Hepatocyte (in vitro differentiated cells): ENCODE results near the gene DIP2C. TPM values are rescaled to one million over a fixed set of nuclear protein-coding genes. Genes with fewer than 3 reads are reported as not detected.
"Not testable (repeated sequence)": the region's sequence is repeated elsewhere in the genome, so short reads cannot be mapped to it uniquely, and the experiment has no call there.

Experiments used
- DNase-seq: peaks from one replicate; pipeline ENCODE4 v3.0.0-alpha.2; 2016; ENCODE audit warnings: low spot score
- H2AFZ ChIP-seq: fragments of 200-600 bp; sonication (generic); 2 replicates; pipeline ENCODE4 v1.6.0; 2016; ENCODE audit warnings: antibody characterized with exemption, mild to moderate bottlenecking
- H3K27ac ChIP-seq: fragments of 200-600 bp; sonication (generic); 2 replicates; pipeline ENCODE4 v1.5.1; 2016; ENCODE audit warnings: mild to moderate bottlenecking
- H3K27me3 ChIP-seq: fragments of 200-600 bp; sonication (generic); 2 replicates; pipeline ENCODE4 v1.6.1; 2016
- H3K36me3 ChIP-seq: fragments of 200-600 bp; sonication (generic); replicated peaks from 2 replicates; pipeline ENCODE4 v1.5.1; 2016; ENCODE audit warnings: low read depth; ENCODE audit not compliant: insufficient read depth
- H3K4me1 ChIP-seq: fragments of 200-600 bp; sonication (generic); 2 replicates; pipeline ENCODE4 v1.5.1; 2016; ENCODE audit warnings: mild to moderate bottlenecking, moderate library complexity; ENCODE audit not compliant: insufficient read depth
- H3K4me2 ChIP-seq: fragments of 200-600 bp; sonication (generic); 2 replicates; pipeline ENCODE4 v1.6.0; 2016
- H3K4me3 ChIP-seq: fragments of 200-600 bp; sonication (generic); 2 replicates; pipeline ENCODE4 v1.5.1; 2016; ENCODE audit warnings: mild to moderate bottlenecking
- H3K79me2 ChIP-seq: fragments of 200-600 bp; sonication (generic); 2 replicates; pipeline ENCODE4 v1.6.0; 2017; ENCODE audit warnings: mild to moderate bottlenecking
- H3K9me2 ChIP-seq: fragments of 200-600 bp; sonication (generic); replicated peaks from 2 replicates; pipeline ENCODE4 v1.6.0; 2017; ENCODE audit warnings: mild to moderate bottlenecking; ENCODE audit not compliant: insufficient read depth
- H3K9me3 ChIP-seq: fragments of 200-600 bp; sonication (generic); 2 replicates; pipeline ENCODE4 v1.5.1; 2016; ENCODE audit warnings: low read depth, mild to moderate bottlenecking
- H4K20me1 ChIP-seq: fragments of 200-600 bp; sonication (generic); 2 replicates; pipeline ENCODE4 v1.6.0; 2016; ENCODE audit warnings: mild to moderate bottlenecking; ENCODE audit not compliant: insufficient read depth, poor library complexity, severe bottlenecking
- EZH2 ChIP-seq: fragments of 200-600 bp; sonication (generic); IDR thresholded peaks from 2 replicates; pipeline ENCODE4 v1.6.1; 2016; ENCODE audit warnings: antibody characterized with exemption, mild to moderate bottlenecking, borderline replicate concordance
- EZH2phosphoT487 ChIP-seq: fragments of 200-600 bp; sonication (generic); IDR thresholded peaks from one replicate; pipeline ENCODE4 v1.6.1; 2018; ENCODE audit warnings: antibody characterized with exemption, mild to moderate bottlenecking, low read depth, moderate library complexity; ENCODE audit not compliant: unreplicated experiment, severe bottlenecking
- WGBS: methylation state at CpG from one replicate; pipeline ENCODE4 v1.1.6; 2016; ENCODE audit warnings: low lambda C conversion rate; ENCODE audit errors: missing lambda C conversion rate; 5-methylcytosine and 5-hydroxymethylcytosine counted together
- polyA plus RNA-seq: library from polyadenylated mRNA; unstranded; fragments of >200 nt; fragmentation: Nextera tagmentation; extraction: Ambion mirVana; gene quantifications from 2 replicates; pipeline ENCODE4 v1.2.1, GENCODE V29; 2016
- total RNA-seq: library from RNA; depleted of rRNA; stranded (reverse); fragments of >200 nt; gene quantifications from 2 replicates; pipeline ENCODE4 v1.2.3, GENCODE V29; 2014
- TF ChIP-seq, protein P1 (sequence below): fragments of 200-600 bp; sonication (generic); IDR thresholded peaks from 2 replicates; pipeline ENCODE4 v1.5.1; 2016; ENCODE audit warnings: antibody characterized with exemption, mild to moderate bottlenecking; ENCODE audit not compliant: poor library complexity

Gene DIP2C
- total and polyA plus RNA-seq, 2 experiments from 2014 or later: 11.1 to 12.8 TPM

- Histone ChIP-seq H3K79me2 (peaks cover 88% of the 10 kb centered on the region), H3K4me3 (no peak overlapping the region), H3K4me2 (no peak overlapping the region), H3K36me3 (no peaks in the 10 kb centered on the region), H3K27ac (no peak overlapping the region), H4K20me1 (peaks cover 56% of the 10 kb centered on the region), H3K27me3 (no peaks in the 10 kb centered on the region), H3K4me1 (no peaks in the 10 kb centered on the region), H3K9me3 (no peaks in the 10 kb centered on the region), H2AFZ (no peak overlapping the region), H3K9me2 (no peaks in the 10 kb centered on the region)
- no peak for DNase-seq
- 97% methylated on average over 11 of the region's 15 CpGs for WGBS
- TF ChIP-seq EZH2phosphoT487 (no peak), EZH2 (no peak)
- TF ChIP-seq, protein P1, sequence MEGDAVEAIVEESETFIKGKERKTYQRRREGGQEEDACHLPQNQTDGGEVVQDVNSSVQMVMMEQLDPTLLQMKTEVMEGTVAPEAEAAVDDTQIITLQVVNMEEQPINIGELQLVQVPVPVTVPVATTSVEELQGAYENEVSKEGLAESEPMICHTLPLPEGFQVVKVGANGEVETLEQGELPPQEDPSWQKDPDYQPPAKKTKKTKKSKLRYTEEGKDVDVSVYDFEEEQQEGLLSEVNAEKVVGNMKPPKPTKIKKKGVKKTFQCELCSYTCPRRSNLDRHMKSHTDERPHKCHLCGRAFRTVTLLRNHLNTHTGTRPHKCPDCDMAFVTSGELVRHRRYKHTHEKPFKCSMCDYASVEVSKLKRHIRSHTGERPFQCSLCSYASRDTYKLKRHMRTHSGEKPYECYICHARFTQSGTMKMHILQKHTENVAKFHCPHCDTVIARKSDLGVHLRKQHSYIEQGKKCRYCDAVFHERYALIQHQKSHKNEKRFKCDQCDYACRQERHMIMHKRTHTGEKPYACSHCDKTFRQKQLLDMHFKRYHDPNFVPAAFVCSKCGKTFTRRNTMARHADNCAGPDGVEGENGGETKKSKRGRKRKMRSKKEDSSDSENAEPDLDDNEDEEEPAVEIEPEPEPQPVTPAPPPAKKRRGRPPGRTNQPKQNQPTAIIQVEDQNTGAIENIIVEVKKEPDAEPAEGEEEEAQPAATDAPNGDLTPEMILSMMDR: no peak
Observed at GRCh38 chr10:679556-679955, 9.9 kb downstream of the DIP2C start.

GRCh38 chr10:678662-679005 is 10.8 kb downstream of the DIP2C start:
- not testable (repeated sequence) for H3K4me3 ChIP-seq, H3K36me3 ChIP-seq, H2AFZ ChIP-seq, H3K4me1 ChIP-seq, H3K27me3 ChIP-seq, H3K9me3 ChIP-seq, H3K9me2 ChIP-seq, DNase-seq, H3K27ac ChIP-seq, H3K4me2 ChIP-seq
- no CpG with 5 or more reads among the region's 24 CpGs for WGBS
- H3K79me2 ChIP-seq: peaks cover 88% of the 10 kb centered on the region
- peaks cover 47% of the 10 kb centered on the region for H4K20me1 ChIP-seq

- H3K27me3 ChIP-seq: no peaks in the 10 kb centered on the region
- peaks cover 88% of the 10 kb centered on the region for H3K79me2 ChIP-seq
- no peak overlapping the region for H3K27ac ChIP-seq
- no peak overlapping the region for H3K4me2 ChIP-seq
- no peak overlapping the region for H2AFZ ChIP-seq
- no peak for TF ChIP-seq EZH2
- TF ChIP-seq, protein P1: no peak
- no peak for TF ChIP-seq EZH2phosphoT487
- peaks cover 45% of the 10 kb centered on the region for H4K20me1 ChIP-seq
- no peaks in the 10 kb centered on the region for H3K36me3 ChIP-seq
- no peak overlapping the region for H3K4me3 ChIP-seq
- no peaks in the 10 kb centered on the region for H3K9me2 ChIP-seq
- H3K4me1 ChIP-seq: no peaks in the 10 kb centered on the region
- 90% methylated on average over 9 of the region's 22 CpGs for WGBS
- DNase-seq: no peak
- no peaks in the 10 kb centered on the region for H3K9me3 ChIP-seq
Observed at GRCh38 chr10:677750-678661, 11.5 kb downstream of the DIP2C start.

DNA sequence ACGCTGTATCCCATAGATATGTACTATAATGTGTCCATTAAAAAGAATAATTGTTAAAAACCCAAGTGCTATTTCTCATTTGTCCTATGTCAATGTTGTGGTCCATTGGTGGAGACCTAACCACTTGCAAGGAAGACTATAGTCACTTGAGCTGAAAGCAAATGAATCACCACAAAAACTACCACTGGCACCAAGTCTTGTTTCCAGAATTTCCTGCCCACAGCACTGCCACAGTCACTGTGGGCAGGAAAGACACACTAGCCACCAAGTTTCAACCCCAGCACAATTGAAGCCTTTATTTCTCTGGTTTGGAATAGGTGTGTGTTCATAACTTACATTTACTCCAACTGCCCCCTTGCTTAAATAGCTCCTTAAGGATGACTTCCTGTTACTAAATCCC is 12.4 kb downstream of the DIP2C start:
- Histone ChIP-seq H3K9me3 (no peaks in the 10 kb centered on the region), H3K4me1 (no peaks in the 10 kb centered on the region), H3K79me2 (peaks cover 88% of the 10 kb centered on the region), H2AFZ (no peak overlapping the region), H3K36me3 (no peaks in the 10 kb centered on the region), H3K9me2 (no peaks in the 10 kb centered on the region), H3K27me3 (no peaks in the 10 kb centered on the region), H3K27ac (no peak overlapping the region), H3K4me2 (no peak overlapping the region), H3K4me3 (no peak overlapping the region), H4K20me1 (peaks cover 46% of the 10 kb centered on the region)
- no peak for TF ChIP-seq EZH2
- no peak for TF ChIP-seq EZH2phosphoT487
- TF ChIP-seq, protein P1: no peak
- DNase-seq: no peak
- WGBS: 100% methylated on average over 1 of the region's 1 CpG
